Natural killer cell (primary cell): ENCODE measurements around the gene YIPF4. TPM values are rescaled to one million over a fixed set of nuclear protein-coding genes. Genes with fewer than 3 reads are reported as not detected.
"Not testable (repeated sequence)": the region's sequence is repeated elsewhere in the genome, so short reads cannot be mapped to it uniquely, and the experiment has no call there.

ENCODE experiments used
- ATAC-seq, 3 donors: fragments of 150-1000 bp in 2 of 3; fragments of 200-7000 bp in 1 of 3; cut with Tn5 transposase; 1 replicate in 1 of 3; 2 replicates in 2 of 3; pipeline ENCODE4 v1.10.0; 2021; ENCODE audit warnings: mild to moderate bottlenecking in 2 of 3, moderate library complexity in 2 of 3
- DNase-seq, 2 donors: peaks; one replicate each; pipeline versions ENCODE4 v3.0.0 to v3.0.0-alpha.2; 2013 to 2021; ENCODE audit warnings: mixed read lengths in 1 of 2
- H3K27ac ChIP-seq: one replicate; pipeline ENCODE4 v1.5.1; 2013; ENCODE audit warnings: mild to moderate bottlenecking, low read length
- H3K27me3 ChIP-seq: one replicate; pipeline ENCODE4 v1.6.1; 2013; ENCODE audit warnings: low read length; ENCODE audit not compliant: control insufficient read depth, insufficient read depth
- H3K36me3 ChIP-seq: one replicate; pipeline ENCODE4 v1.6.1; 2013; ENCODE audit warnings: low read length; ENCODE audit not compliant: control insufficient read depth, insufficient read depth
- H3K4me1 ChIP-seq: one replicate; pipeline ENCODE4 v1.6.1; 2013; ENCODE audit warnings: low read length; ENCODE audit not compliant: control insufficient read depth, insufficient read depth
- H3K4me3 ChIP-seq: one replicate; pipeline ENCODE4 v1.5.1; 2013; ENCODE audit warnings: low read length
- H3K9me3 ChIP-seq: one replicate; pipeline ENCODE4 v1.6.1; 2013; ENCODE audit warnings: low read length; ENCODE audit not compliant: control insufficient read depth, insufficient read depth
- H3K27ac Mint-ChIP-seq, 2 donors: one replicate each; pipeline ENCODE4 v1.8.0; 2022; ENCODE audit warnings: mild to moderate bottlenecking in 2 of 2, mixed read lengths in 2 of 2, moderate library complexity in 1 of 2
- H3K27me3 Mint-ChIP-seq, 2 donors: one replicate each; pipeline ENCODE4 v1.8.0; 2022; ENCODE audit warnings: low read depth in 2 of 2, mixed read lengths in 2 of 2
- H3K36me3 Mint-ChIP-seq: one replicate; pipeline ENCODE4 v1.8.0; 2022; ENCODE audit warnings: mixed read lengths
- H3K4me1 Mint-ChIP-seq, 2 donors: one replicate each; pipeline ENCODE4 v1.8.0; 2022; ENCODE audit warnings: mixed read lengths in 2 of 2
- H3K4me3 Mint-ChIP-seq: one replicate; pipeline ENCODE4 v1.8.0; 2022; ENCODE audit warnings: mild to moderate bottlenecking, moderate library complexity, mixed read lengths
- H3K9me3 Mint-ChIP-seq, 2 donors: one replicate each; pipeline ENCODE4 v1.8.0; 2022; ENCODE audit warnings: mixed read lengths in 2 of 2
- CTCF ChIP-seq: fragments of 200-600 bp; IDR thresholded peaks from one replicate; pipeline ENCODE4 v1.8.0; 2022; ENCODE audit warnings: antibody characterized with exemption
- WGBS: methylation state at CpG from one replicate; pipeline ENCODE4 v1.1.7; 2013; ENCODE audit warnings: missing lambda C conversion rate; ENCODE audit not compliant: insufficient coverage; 5-methylcytosine and 5-hydroxymethylcytosine counted together
- intact Hi-C: fragments of 100-400 bp; cut with micrococcal nuclease; formaldehyde crosslinking; loops from one replicate; pipeline ENCODE4 v1.14.2; 2022
- total RNA-seq, 4 donors: library from RNA; stranded (reverse); fragments of 120-200 nt in 1 of 4; gene quantifications; one replicate each; pipeline versions ENCODE4 v1.2.3 to v1.2.4, GENCODE V29; 2013 to 2022

The YIPF4 gene
- total RNA-seq, 3 donors from 2014 or later (not counting 1 experiment from before 2014, with no cell fraction given), result 17.9 to 34.9 (median 18.1) TPM

GRCh38 chr2:32310577-32310976, 32.9 kb downstream of the YIPF4 start:
- Histone ChIP-seq H3K9me3 (no peaks in the 10 kb centered on the region), H3K4me3 (no peak overlapping the region), H3K27me3 (no peaks in the 10 kb centered on the region), H3K4me1 (no peaks in the 10 kb centered on the region), H3K27ac (no peak overlapping the region), H3K36me3 (peaks cover 14% of the 10 kb centered on the region)
- no peaks in the 10 kb centered on the region for H3K9me3 Mint-ChIP-seq
- no peaks in the 10 kb centered on the region for H3K4me1 Mint-ChIP-seq
- ATAC-seq, result no peak
- H3K4me3 Mint-ChIP-seq, result no peak overlapping the region
- no peak for TF ChIP-seq CTCF
- H3K36me3 Mint-ChIP-seq, result no peaks in the 10 kb centered on the region
- no peaks in the 10 kb centered on the region for H3K27me3 Mint-ChIP-seq
- DNase-seq, result no peak
- WGBS, result 97% methylated on average over 7 of the region's 7 CpGs
- intact Hi-C loops, result no loop called here
- no peak overlapping the region for H3K27ac Mint-ChIP-seq

- 100% methylated on average over 1 of the region's 1 CpG for WGBS
Observed at GRCh38 chr2:32314886-32315285, 37.2 kb downstream of the YIPF4 start.

GRCh38 chr2:32328679-32329078, 51.0 kb downstream of the YIPF4 start:
- H3K4me1 Mint-ChIP-seq, DNase-seq, ATAC-seq, intact Hi-C loops, H3K27me3 Mint-ChIP-seq, H3K27ac ChIP-seq, H3K9me3 Mint-ChIP-seq, H3K27me3 ChIP-seq, H3K4me1 ChIP-seq, H3K4me3 ChIP-seq, H3K9me3 ChIP-seq, H3K4me3 Mint-ChIP-seq, H3K36me3 Mint-ChIP-seq, H3K27ac Mint-ChIP-seq, H3K36me3 ChIP-seq: not testable (repeated sequence)
- WGBS, result no CpG with 5 or more reads among the region's 1 CpG

More at GRCh38 chr2:32314886-32315285, 37.2 kb downstream of the YIPF4 start:
- H3K4me1 Mint-ChIP-seq, result no peaks in the 10 kb centered on the region
- no peaks in the 10 kb centered on the region for H3K27me3 ChIP-seq
- no peak overlapping the region for H3K4me3 Mint-ChIP-seq
- no peak overlapping the region for H3K27ac ChIP-seq
- H3K36me3 ChIP-seq, result peaks cover 4% of the 10 kb centered on the region
- no peaks in the 10 kb centered on the region for H3K4me1 ChIP-seq
- H3K9me3 Mint-ChIP-seq, result no peaks in the 10 kb centered on the region
- H3K36me3 Mint-ChIP-seq, result no peaks in the 10 kb centered on the region
- H3K27ac Mint-ChIP-seq, result no peak overlapping the region
- no peak overlapping the region for H3K4me3 ChIP-seq
- no peaks in the 10 kb centered on the region for H3K9me3 ChIP-seq
- no peaks in the 10 kb centered on the region for H3K27me3 Mint-ChIP-seq
- ATAC-seq, result no peak
- intact Hi-C loops, result no loop called here
- no peak for DNase-seq
- TF ChIP-seq CTCF, result no peak

GRCh38 chr2:32329180-32329980, 51.7 kb downstream of the YIPF4 start:
- H3K27me3 ChIP-seq, H3K27ac ChIP-seq, DNase-seq, H3K9me3 ChIP-seq, H3K4me3 ChIP-seq, H3K36me3 ChIP-seq, H3K27me3 Mint-ChIP-seq, intact Hi-C loops, H3K4me1 Mint-ChIP-seq, ATAC-seq, H3K27ac Mint-ChIP-seq, H3K9me3 Mint-ChIP-seq, H3K4me1 ChIP-seq, H3K4me3 Mint-ChIP-seq, H3K36me3 Mint-ChIP-seq: not testable (repeated sequence)
- 96% methylated on average over 13 of the region's 14 CpGs for WGBS
